NCI-H128 (cell line): ENCODE measurements around the gene CELSR1.
A peak's percentile ranks its signal among the peaks of the same experiment; 100 is the strongest.
"Not testable (repeated sequence)": the region's sequence is repeated elsewhere in the genome, so short reads cannot be mapped to it uniquely, and the experiment has no call there.

Experiments
- DNase-seq: peaks from one replicate; lab custom pipeline; 2025; ENCODE audit not compliant: unreplicated experiment; lab: John Stamatoyannopoulos, UW

The CELSR1 gene

GRCh38 chr22:46335201-46336118, 202.0 kb downstream of the CELSR1 start, which contains the start of gene TRMU:
TSS of gene TRMU (plus strand) at chr22:46335714. CDS start at chr22:46335765, 51 bp downstream.
- peak; percentile 9 for DNase-seq

GRCh38 chr22:46331496-46331895, 205.9 kb downstream of the CELSR1 start:
- DNase-seq = no peak

- DNase-seq = no peak
Measured at GRCh38 chr22:46330426-46330825, 207.0 kb downstream of the CELSR1 start.

- no peak for DNase-seq
Measured at GRCh38 chr22:46329616-46330015, 207.8 kb downstream of the CELSR1 start.

GRCh38 chr22:46328797-46329196, 208.6 kb downstream of the CELSR1 start:
- no peak for DNase-seq

- no peak for DNase-seq
Measured at GRCh38 chr22:46327691-46328465, 209.5 kb downstream of the CELSR1 start.

GRCh38 chr22:46326066-46326680, 211.2 kb downstream of the CELSR1 start:
- no peak for DNase-seq

- DNase-seq = no peak
Measured at GRCh38 chr22:46323162-46323561, 214.3 kb downstream of the CELSR1 start.

- DNase-seq = no peak
Measured at GRCh38 chr22:46322711-46323110, 214.7 kb downstream of the CELSR1 start.

GRCh38 chr22:46320716-46321386, 216.6 kb downstream of the CELSR1 start:
- DNase-seq = no peak

GRCh38 chr22:46320166-46320710, 217.2 kb downstream of the CELSR1 start:
- DNase-seq = no peak

GRCh38 chr22:46319319-46319718, 218.1 kb downstream of the CELSR1 start:
- no peak for DNase-seq

- DNase-seq = no peak
Measured at GRCh38 chr22:46318576-46318975, 218.8 kb downstream of the CELSR1 start.

- DNase-seq = no peak
Measured at GRCh38 chr22:46317646-46318045, 219.8 kb downstream of the CELSR1 start.

- DNase-seq = no peak
Measured at GRCh38 chr22:46315976-46316375, 221.4 kb downstream of the CELSR1 start.

GRCh38 chr22:46312848-46313247, 224.6 kb downstream of the CELSR1 start:
- not testable (repeated sequence) for DNase-seq

GRCh38 chr22:46312056-46312455, 225.4 kb downstream of the CELSR1 start:
- no peak for DNase-seq
